Measurements from ENCODE around the gene LRRC57. TPM values are rescaled to one million over a fixed set of nuclear protein-coding genes. Genes with fewer than 3 reads are reported as not detected.

LRRC57 gene
- total and polyA plus RNA-seq, 4 donors = 2.7 to 14.1 (median 5.3) TPM

DNA sequence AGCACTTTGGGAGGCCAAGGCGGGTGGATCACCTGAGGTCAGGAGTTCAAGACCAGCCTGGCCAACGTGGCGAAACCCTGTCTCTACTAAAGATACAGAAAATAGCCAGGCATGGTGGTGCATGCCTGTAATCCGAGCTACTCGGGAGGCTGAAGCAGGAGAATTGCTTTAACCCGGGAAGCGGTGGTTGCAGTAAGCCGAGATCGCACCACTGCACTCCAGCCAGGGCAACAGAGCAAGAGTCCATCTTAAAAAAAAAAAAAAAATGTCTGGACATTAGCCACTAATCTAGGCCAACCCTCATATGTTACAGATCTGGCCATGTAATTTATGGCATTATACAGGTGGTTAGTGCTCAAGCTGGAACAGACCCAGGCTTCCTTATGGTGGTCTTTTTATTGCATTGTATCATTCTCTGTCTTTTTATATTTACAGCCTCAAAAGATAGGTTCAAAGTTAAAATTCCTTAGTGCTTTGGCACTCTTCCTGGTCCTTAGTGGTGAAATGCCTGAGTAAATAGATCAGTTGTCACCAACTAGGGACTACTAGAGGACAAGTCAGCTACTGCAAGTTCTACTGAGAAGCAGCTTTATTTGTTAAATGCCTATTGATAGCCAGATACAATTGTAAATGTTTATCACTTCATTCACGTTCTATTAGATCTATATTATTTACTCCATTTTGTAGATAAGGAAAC is 42.8 kb upstream of the LRRC57 start:
- no peak overlapping the region for H3K9ac ChIP-seq (ENCODE audit: low read depth in 1 of 2, low read length in 2 of 2)
- no peaks in the 10 kb centered on the region for H3K27me3 ChIP-seq (ENCODE audit: control insufficient read depth in 4 of 4, insufficient read depth in 4 of 4, low read length in 3 of 4)
- no peaks in the 10 kb centered on the region for H3K36me3 ChIP-seq (ENCODE audit: control insufficient read depth in 4 of 4, insufficient read depth in 3 of 4, low read depth in 1 of 4, low read length in 3 of 4)
- WGBS = 32% methylated on average over 10 of the region's 10 CpGs
- H3K4me1 ChIP-seq (ENCODE audit: control insufficient read depth in 4 of 4, insufficient read depth in 4 of 4, low read length in 3 of 4) = peaks cover 0 to 12% (median 7%) of the 10 kb centered on the region in 4 donors
- H3K9me3 ChIP-seq (ENCODE audit: control insufficient read depth in 4 of 4, low read length in 3 of 4) = no peaks in the 10 kb centered on the region
- H3K4me3 ChIP-seq (ENCODE audit: low read depth in 1 of 3, low read length in 3 of 3) = no peak overlapping the region
- H3K27ac ChIP-seq (ENCODE audit: low read depth in 1 of 2, low read length in 2 of 2) = peak overlapping the region; percentile 29 to 35
- DNase-seq (ENCODE audit: low spot score) = no peak
- TF ChIP-seq HNF4A (conservative IDR thresholded peaks at IDR 0.05) (peak; percentile 81 to 82), JUND (IDR thresholded peaks at IDR 0.05) (peak in 1 of 2 donors; percentile 25), FOXA1 (IDR thresholded peaks at IDR 0.05) (peak; percentile 59), GABPA (IDR thresholded peaks at IDR 0.05 in 1 of 2, conservative IDR thresholded peaks at IDR 0.05 in 1 of 2) (no peak), FOXA2 (IDR thresholded peaks at IDR 0.05) (peak; percentile 81), RAD21 (IDR thresholded peaks at IDR 0.05) (peak; percentile 62 to 63), NR2F2 (IDR thresholded peaks at IDR 0.05) (no peak), SP1 (IDR thresholded peaks at IDR 0.05) (peak; percentile 64), YY1 (IDR thresholded peaks at IDR 0.05) (peak; percentile 57), ZBTB33 (IDR thresholded peaks at IDR 0.05) (peak; percentile 21), RXRA (IDR thresholded peaks at IDR 0.05) (peak; percentile 42 to 51)
- TF ChIP-seq, protein P1, sequence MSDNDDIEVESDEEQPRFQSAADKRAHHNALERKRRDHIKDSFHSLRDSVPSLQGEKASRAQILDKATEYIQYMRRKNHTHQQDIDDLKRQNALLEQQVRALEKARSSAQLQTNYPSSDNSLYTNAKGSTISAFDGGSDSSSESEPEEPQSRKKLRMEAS (IDR thresholded peaks at IDR 0.05) = no peak
- TF ChIP-seq, protein P2, sequence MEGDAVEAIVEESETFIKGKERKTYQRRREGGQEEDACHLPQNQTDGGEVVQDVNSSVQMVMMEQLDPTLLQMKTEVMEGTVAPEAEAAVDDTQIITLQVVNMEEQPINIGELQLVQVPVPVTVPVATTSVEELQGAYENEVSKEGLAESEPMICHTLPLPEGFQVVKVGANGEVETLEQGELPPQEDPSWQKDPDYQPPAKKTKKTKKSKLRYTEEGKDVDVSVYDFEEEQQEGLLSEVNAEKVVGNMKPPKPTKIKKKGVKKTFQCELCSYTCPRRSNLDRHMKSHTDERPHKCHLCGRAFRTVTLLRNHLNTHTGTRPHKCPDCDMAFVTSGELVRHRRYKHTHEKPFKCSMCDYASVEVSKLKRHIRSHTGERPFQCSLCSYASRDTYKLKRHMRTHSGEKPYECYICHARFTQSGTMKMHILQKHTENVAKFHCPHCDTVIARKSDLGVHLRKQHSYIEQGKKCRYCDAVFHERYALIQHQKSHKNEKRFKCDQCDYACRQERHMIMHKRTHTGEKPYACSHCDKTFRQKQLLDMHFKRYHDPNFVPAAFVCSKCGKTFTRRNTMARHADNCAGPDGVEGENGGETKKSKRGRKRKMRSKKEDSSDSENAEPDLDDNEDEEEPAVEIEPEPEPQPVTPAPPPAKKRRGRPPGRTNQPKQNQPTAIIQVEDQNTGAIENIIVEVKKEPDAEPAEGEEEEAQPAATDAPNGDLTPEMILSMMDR (IDR thresholded peaks at IDR 0.05; ENCODE audit: low read depth, low read length, missing input control) = peak; percentile 62
- TF ChIP-seq, protein P3, sequence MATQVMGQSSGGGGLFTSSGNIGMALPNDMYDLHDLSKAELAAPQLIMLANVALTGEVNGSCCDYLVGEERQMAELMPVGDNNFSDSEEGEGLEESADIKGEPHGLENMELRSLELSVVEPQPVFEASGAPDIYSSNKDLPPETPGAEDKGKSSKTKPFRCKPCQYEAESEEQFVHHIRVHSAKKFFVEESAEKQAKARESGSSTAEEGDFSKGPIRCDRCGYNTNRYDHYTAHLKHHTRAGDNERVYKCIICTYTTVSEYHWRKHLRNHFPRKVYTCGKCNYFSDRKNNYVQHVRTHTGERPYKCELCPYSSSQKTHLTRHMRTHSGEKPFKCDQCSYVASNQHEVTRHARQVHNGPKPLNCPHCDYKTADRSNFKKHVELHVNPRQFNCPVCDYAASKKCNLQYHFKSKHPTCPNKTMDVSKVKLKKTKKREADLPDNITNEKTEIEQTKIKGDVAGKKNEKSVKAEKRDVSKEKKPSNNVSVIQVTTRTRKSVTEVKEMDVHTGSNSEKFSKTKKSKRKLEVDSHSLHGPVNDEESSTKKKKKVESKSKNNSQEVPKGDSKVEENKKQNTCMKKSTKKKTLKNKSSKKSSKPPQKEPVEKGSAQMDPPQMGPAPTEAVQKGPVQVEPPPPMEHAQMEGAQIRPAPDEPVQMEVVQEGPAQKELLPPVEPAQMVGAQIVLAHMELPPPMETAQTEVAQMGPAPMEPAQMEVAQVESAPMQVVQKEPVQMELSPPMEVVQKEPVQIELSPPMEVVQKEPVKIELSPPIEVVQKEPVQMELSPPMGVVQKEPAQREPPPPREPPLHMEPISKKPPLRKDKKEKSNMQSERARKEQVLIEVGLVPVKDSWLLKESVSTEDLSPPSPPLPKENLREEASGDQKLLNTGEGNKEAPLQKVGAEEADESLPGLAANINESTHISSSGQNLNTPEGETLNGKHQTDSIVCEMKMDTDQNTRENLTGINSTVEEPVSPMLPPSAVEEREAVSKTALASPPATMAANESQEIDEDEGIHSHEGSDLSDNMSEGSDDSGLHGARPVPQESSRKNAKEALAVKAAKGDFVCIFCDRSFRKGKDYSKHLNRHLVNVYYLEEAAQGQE (IDR thresholded peaks at IDR 0.05) = no peak
- TF ChIP-seq, protein P4, sequence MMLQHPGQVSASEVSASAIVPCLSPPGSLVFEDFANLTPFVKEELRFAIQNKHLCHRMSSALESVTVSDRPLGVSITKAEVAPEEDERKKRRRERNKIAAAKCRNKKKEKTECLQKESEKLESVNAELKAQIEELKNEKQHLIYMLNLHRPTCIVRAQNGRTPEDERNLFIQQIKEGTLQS (IDR thresholded peaks at IDR 0.05) = no peak
